IMR-90 (cell line): Measurements from ENCODE around the gene EDC4. TPM values are rescaled to one million over a fixed set of nuclear protein-coding genes. Genes with fewer than 3 reads are reported as not detected.

Source experiments
- ATAC-seq: fragments of 200-7000 bp; cut with Tn5 transposase; 2 replicates; pipeline ENCODE4 v1.9.1; 2020; ENCODE audit warnings: low read depth, mild to moderate bottlenecking, moderate library complexity
- BruUV-seq: library from RNA; stranded (reverse); fragments of 400-500 nt; replicated peaks from 2 replicates; lab custom pipeline; 2021; lab: Mats Ljungman, UMichigan
- CTCF ChIA-PET: fragments of 300-600 bp; formaldehyde crosslinking; extraction: SDS; loops from one replicate; lab custom pipeline; 2021; ENCODE audit warnings: antibody characterized with exemption; lab: Yijun Ruan, JAX
- POLR2A ChIA-PET: fragments of 300-600 bp; sonication (Branson Sonifier 250); formaldehyde crosslinking; loops from one replicate; lab custom pipeline; 2022; ENCODE audit warnings: antibody characterized with exemption; ENCODE audit not compliant: unreplicated experiment; lab: Charles Lee
- DNase-seq: peaks from one replicate; pipeline ENCODE4 v3.0.0; 2013
- H2AFZ ChIP-seq: replicated peaks from 2 replicates; pipeline ENCODE3; 2013; ENCODE audit warnings: low read length, mild to moderate bottlenecking; ENCODE audit not compliant: poor library complexity
- H2AK5ac ChIP-seq: 2 replicates; pipeline ENCODE4 v1.6.1; 2013; ENCODE audit warnings: low read depth, low read length, inconsistent platforms
- H2AK9ac ChIP-seq: replicated peaks from 2 replicates; pipeline ENCODE3; 2013; ENCODE audit warnings: mild to moderate bottlenecking, low read depth, low read length, moderate library complexity; ENCODE audit not compliant: poor library complexity
- H2BK120ac ChIP-seq: 2 replicates; pipeline ENCODE4 v1.6.1; 2013; ENCODE audit warnings: low read depth, low read length, inconsistent platforms
- H2BK15ac ChIP-seq: 3 replicates; pipeline ENCODE4 v1.6.1; 2013; ENCODE audit warnings: low read depth, low read length, inconsistent platforms
- H2BK20ac ChIP-seq: 2 replicates; pipeline ENCODE4 v1.6.1; 2013; ENCODE audit warnings: low read depth, mild to moderate bottlenecking, inconsistent platforms, low read length, moderate library complexity
- H2BK5ac ChIP-seq: 2 replicates; pipeline ENCODE4 v1.6.1; 2013; ENCODE audit warnings: mild to moderate bottlenecking, low read depth, low read length, inconsistent platforms; ENCODE audit not compliant: poor library complexity, severe bottlenecking
- H3K14ac ChIP-seq: replicated peaks from 2 replicates; pipeline ENCODE4 v1.6.1; 2013; ENCODE audit warnings: low read depth, low read length, inconsistent platforms
- H3K18ac ChIP-seq: 2 replicates; pipeline ENCODE4 v1.6.1; 2013; ENCODE audit warnings: low read depth, low read length, control low read depth
- H3K23ac ChIP-seq: 2 replicates; pipeline ENCODE4 v1.6.1; 2013; ENCODE audit warnings: low read depth, low read length, inconsistent platforms
- H3K27ac ChIP-seq: 2 replicates; pipeline ENCODE4 v1.5.1; 2013; ENCODE audit warnings: mild to moderate bottlenecking, control low read depth, low read length; ENCODE audit not compliant: insufficient read depth
- H3K27me3 ChIP-seq: 2 replicates; pipeline ENCODE4 v1.6.1; 2013; ENCODE audit warnings: low read length; ENCODE audit not compliant: control insufficient read depth, insufficient read depth
- H3K36me3 ChIP-seq: 2 replicates; pipeline ENCODE4 v1.6.1; 2013; ENCODE audit warnings: low read length, mixed read lengths; ENCODE audit not compliant: control insufficient read depth, insufficient read depth
- H3K4ac ChIP-seq: 2 replicates; pipeline ENCODE4 v1.6.1; 2013; ENCODE audit warnings: low read depth, low read length, inconsistent platforms
- H3K4me1 ChIP-seq: 2 replicates; pipeline ENCODE4 v1.6.1; 2013; ENCODE audit warnings: low read length, mixed read lengths; ENCODE audit not compliant: control insufficient read depth, insufficient read depth
- H3K4me2 ChIP-seq: 2 replicates; pipeline ENCODE4 v1.6.1; 2013; ENCODE audit warnings: low read depth, mild to moderate bottlenecking, control low read depth, low read length, moderate library complexity
- H3K4me3 ChIP-seq: 2 replicates; pipeline ENCODE4 v1.5.1; 2013; ENCODE audit warnings: low read depth, mild to moderate bottlenecking, control low read depth, low read length, moderate library complexity; ENCODE audit not compliant: insufficient read depth
- H3K56ac ChIP-seq: 2 replicates; pipeline ENCODE4 v1.6.1; 2013; ENCODE audit warnings: low read length, inconsistent platforms; ENCODE audit not compliant: insufficient read depth; ENCODE audit errors: extremely low read depth
- H3K79me1 ChIP-seq, 2 experiments: 2 replicates each; pipeline ENCODE4 v1.6.1; 2013; ENCODE audit warnings: low read length in 2 of 2, inconsistent platforms in 1 of 2, low read depth in 1 of 2
- H3K9ac ChIP-seq: 2 replicates; pipeline ENCODE4 v1.6.1; 2013; ENCODE audit warnings: low read depth, low read length, control low read depth
- H3K9me1 ChIP-seq: 2 replicates; pipeline ENCODE4 v1.6.1; 2013; ENCODE audit warnings: low read length, inconsistent platforms; ENCODE audit not compliant: insufficient read depth
- H3K9me3 ChIP-seq: 2 replicates; pipeline ENCODE4 v1.6.1; 2013; ENCODE audit warnings: low read length; ENCODE audit not compliant: control insufficient read depth, insufficient read depth
- H4K20me1 ChIP-seq: 2 replicates; pipeline ENCODE4 v1.6.1; 2013; ENCODE audit warnings: low read length, inconsistent platforms; ENCODE audit not compliant: insufficient read depth
- H4K5ac ChIP-seq: 2 replicates; pipeline ENCODE4 v1.6.1; 2013; ENCODE audit warnings: mild to moderate bottlenecking, low read depth, low read length, control low read depth
- H4K8ac ChIP-seq, 2 experiments: 2 replicates each; pipeline ENCODE4 v1.6.1; 2013; ENCODE audit warnings: low read depth in 2 of 2, low read length in 2 of 2, control low read depth in 1 of 2, inconsistent platforms in 1 of 2
- H4K91ac ChIP-seq: 2 replicates; pipeline ENCODE4 v1.6.1; 2013; ENCODE audit warnings: low read depth, low read length, inconsistent platforms; ENCODE audit not compliant: insufficient read depth
- CHD1 ChIP-seq: IDR thresholded peaks from 2 replicates; pipeline ENCODE4 v1.6.1; 2012; ENCODE audit warnings: low read depth, low read length, improper control_type of control experiment
- CTCF ChIP-seq: conservative IDR thresholded peaks from 2 replicates; pipeline ENCODE4 v1.5.1; 2012; ENCODE audit warnings: mild to moderate bottlenecking, low read depth, low read length, improper control_type of control experiment
- ELK1 ChIP-seq: fragments of 150-350 bp; IDR thresholded peaks from 2 replicates; pipeline ENCODE4 v1.6.1; 2016; ENCODE audit warnings: low read depth, mild to moderate bottlenecking, low read length, moderate library complexity, borderline replicate concordance
- FOS ChIP-seq: fragments of 150-350 bp; IDR thresholded peaks from 2 replicates; pipeline ENCODE4 v1.6.1; 2016; ENCODE audit warnings: low read depth, low read length
- MAZ ChIP-seq: IDR thresholded peaks from 2 replicates; pipeline ENCODE4 v1.6.1; 2012; ENCODE audit warnings: low read depth, mild to moderate bottlenecking, low read length, improper control_type of control experiment, moderate library complexity, borderline replicate concordance
- POLR2A ChIP-seq: IDR thresholded peaks from 2 replicates; pipeline ENCODE4 v1.6.1; 2012; ENCODE audit warnings: mild to moderate bottlenecking, low read depth, low read length
- RCOR1 ChIP-seq: IDR thresholded peaks from 2 replicates; pipeline ENCODE4 v1.6.1; 2012; ENCODE audit warnings: mild to moderate bottlenecking, low read length, improper control_type of control experiment; ENCODE audit not compliant: insufficient replicate concordance
- RFX5 ChIP-seq: IDR thresholded peaks from 2 replicates; pipeline ENCODE4 v1.8.0; 2012; ENCODE audit warnings: low read depth, mild to moderate bottlenecking, low read length, moderate library complexity
- WGBS, 2 experiments: methylation state at CpG; one replicate each; pipeline versions ENCODE4 v1.1.5 to v1.1.7; 2013; ENCODE audit warnings: missing lambda C conversion rate in 2 of 2; ENCODE audit not compliant: insufficient read length in 1 of 2; ENCODE audit errors: extremely low coverage in 2 of 2; 5-methylcytosine and 5-hydroxymethylcytosine counted together
- dilution Hi-C: fragments of 300-500 bp; cut with HindIII; formaldehyde crosslinking; loops from one replicate; pipeline ENCODE4 v1.14.3; 2018; ENCODE audit warnings: low sequenced_read_pairs; ENCODE audit not compliant: unreplicated experiment
- in situ Hi-C: fragments of 300-500 bp; cut with MboI; formaldehyde crosslinking; loops from 3 replicates; pipeline ENCODE4 v1.14.3; 2019; ENCODE audit warnings: low sequenced_read_pairs, inconsistent platforms, mixed read lengths
- intact Hi-C: fragments of 100-400 bp; cut with micrococcal nuclease; formaldehyde crosslinking; loops from 2 replicates; pipeline ENCODE4 v1.10.0; 2022
- polyA plus RNA-seq, 3 experiments: library from polyadenylated mRNA; depleted of rRNA; stranded (reverse); fragments of >200 nt; gene quantifications; 2 replicates each; pipeline ENCODE4 v1.2.3, GENCODE V29; 2012; ENCODE audit warnings: low replicate concordance in 1 of 3
- total RNA-seq: library from RNA; depleted of rRNA; stranded (reverse); fragments of >200 nt; gene quantifications from 2 replicates; pipeline ENCODE4 v1.2.3, GENCODE V29; 2012

The EDC4 gene
- total and polyA plus RNA-seq, 2 of the 4 experiments (the other 2 are of a cell fraction) = 33.2 to 64.0 TPM

GRCh38 chr16:67880584-67880983 lies 7.7 kb downstream of the EDC4 start:
- H3K14ac ChIP-seq = no peak overlapping the region
- CTCF ChIA-PET = interaction anchor here (0.6 to 0.9 kb wide), 2 partner anchors 9 to 33 kb away, joined by 3 read pairs; no protein-coding TSS in a partner anchor
- H2BK15ac ChIP-seq = no peak overlapping the region
- peaks cover 4% of the 10 kb centered on the region; the same call in 1 of the 2 replicates for H3K4me1 ChIP-seq
- H3K9me3 ChIP-seq = no peaks in the 10 kb centered on the region
- dilution Hi-C loops (no loop called here), intact Hi-C loops (no loop called here), in situ Hi-C loops (no loop called here)
- no peak for ATAC-seq
- no peak overlapping the region for H3K9ac ChIP-seq
- H2AK9ac ChIP-seq = no peak overlapping the region
- no peaks in the 10 kb centered on the region for H3K27me3 ChIP-seq
- POLR2A ChIA-PET = no interaction called here
- H3K79me1 ChIP-seq = peaks cover 11 to 31% of the 10 kb centered on the region in 2 experiments; a peak in 3 of 4 replicates
- H3K18ac ChIP-seq = no peak overlapping the region
- no peak overlapping the region for H3K56ac ChIP-seq
- H3K4me2 ChIP-seq = no peak overlapping the region
- no peak overlapping the region for H3K4me3 ChIP-seq
- WGBS, 2 experiments = 100% methylated on average over 3 of the region's 13 CpGs; no CpG with 5 or more reads in 1 of the 2 experiments
- peaks cover 3% of the 10 kb centered on the region; the same call in 1 of the 2 replicates for H3K9me1 ChIP-seq
- H4K91ac ChIP-seq = no peak overlapping the region
- no peak overlapping the region for H4K8ac ChIP-seq
- no peak overlapping the region for H2AK5ac ChIP-seq
- DNase-seq = no peak
- H2BK120ac ChIP-seq = no peak overlapping the region
- H4K20me1 ChIP-seq = peaks cover 52% of the 10 kb centered on the region
- H3K27ac ChIP-seq = no peak overlapping the region
- no peak for TF ChIP-seq FOS
- no peak for TF ChIP-seq CHD1
- no peak for TF ChIP-seq ELK1
- TF ChIP-seq RCOR1 = no peak
- TF ChIP-seq RFX5 = no peak
- TF ChIP-seq CTCF = no peak
- no peak for TF ChIP-seq MAZ
- TF ChIP-seq POLR2A = no peak
- H2BK20ac ChIP-seq = no peak overlapping the region
- H3K4ac ChIP-seq = no peak overlapping the region
- no TSS peak for BruUV-seq
- H3K36me3 ChIP-seq = peaks cover 83% of the 10 kb centered on the region
- no peak overlapping the region for H4K5ac ChIP-seq
- H2BK5ac ChIP-seq = no peak overlapping the region
- H3K23ac ChIP-seq = no peak overlapping the region
- no peak overlapping the region for H2AFZ ChIP-seq
